Fibroblast of lung (primary cell): ENCODE data around the gene CRIP1.

Source experiments
- CTCF ChIP-seq, 2 donors: IDR thresholded peaks in 1 of 2; conservative IDR thresholded peaks in 1 of 2; 1 replicate in 1 of 2; 2 replicates in 1 of 2; pipeline ENCODE4 v1.5.1; 2011 to 2012; ENCODE audit warnings: low read length in 2 of 2, control low read depth in 1 of 2, inconsistent platforms in 1 of 2, low read depth in 1 of 2, mild to moderate bottlenecking in 1 of 2
- EZH2 ChIP-seq: IDR thresholded peaks from 2 replicates; pipeline ENCODE4 v1.5.1; 2012; ENCODE audit warnings: low read length, control low read depth, mild to moderate bottlenecking; ENCODE audit errors: missing control alignments

DNA sequence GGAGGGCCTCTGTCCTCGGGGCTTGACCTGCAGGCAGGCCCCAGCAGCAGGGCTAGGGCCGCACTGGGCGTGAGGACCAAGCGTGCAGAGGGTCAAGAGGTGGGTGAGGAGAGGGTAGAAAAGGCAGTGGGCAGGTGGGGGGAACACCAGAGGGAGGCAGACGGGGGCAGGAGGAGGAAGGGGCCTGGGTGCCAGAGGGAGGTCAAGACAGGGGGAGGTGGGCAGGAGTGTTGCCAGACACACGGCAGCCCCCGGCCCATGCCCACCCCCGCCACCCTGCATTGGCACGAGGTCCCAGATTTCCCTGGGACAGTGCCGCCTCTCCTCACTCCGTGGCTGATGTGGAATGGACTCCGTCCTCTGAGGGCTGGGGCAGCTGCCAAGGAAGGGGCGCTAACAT is 47.9 kb downstream of the CRIP1 start:
- TF ChIP-seq CTCF (conservative IDR thresholded peaks at IDR 0.05 in 1 of 2, IDR thresholded peaks at IDR 0.05 in 1 of 2; ENCODE audit: low read depth in 1 of 2, low read length in 2 of 2) (no peak), EZH2 (no peak)
